HG03457 (cell line): ENCODE results near the gene FHOD3.
"Not testable (repeated sequence)": the region's sequence is repeated elsewhere in the genome, so short reads cannot be mapped to it uniquely, and the experiment has no call there.

ENCODE experiments used
- ATAC-seq: cut with Tn5 transposase; IDR thresholded peaks from one replicate; pipeline ENCODE4 v1.9.1; 2021; ENCODE audit warnings: moderate number of reproducible peaks; ENCODE audit not compliant: unreplicated experiment

FHOD3 gene

GRCh38 chr18:36441426-36442240, 144.1 kb downstream of the FHOD3 start:
- no peak for ATAC-seq

GRCh38 chr18:36442717-36443116, 145.2 kb downstream of the FHOD3 start:
- ATAC-seq = no peak

GRCh38 chr18:36446059-36446458, 148.5 kb downstream of the FHOD3 start:
- no peak for ATAC-seq

GRCh38 chr18:36448384-36449290, 151.1 kb downstream of the FHOD3 start:
- ATAC-seq = no peak

GRCh38 chr18:36449451-36449850, 151.9 kb downstream of the FHOD3 start:
- ATAC-seq = no peak

- no peak for ATAC-seq
Observed at GRCh38 chr18:36450264-36450663, 152.8 kb downstream of the FHOD3 start.

- no peak for ATAC-seq
Observed at GRCh38 chr18:36451454-36452251, 154.1 kb downstream of the FHOD3 start.

- no peak for ATAC-seq
Observed at GRCh38 chr18:36454245-36454644, 156.7 kb downstream of the FHOD3 start.

- ATAC-seq = no peak
Observed at GRCh38 chr18:36454848-36455458, 157.4 kb downstream of the FHOD3 start.

- ATAC-seq = no peak
Observed at GRCh38 chr18:36455931-36456330, 158.4 kb downstream of the FHOD3 start.

GRCh38 chr18:36456622-36457021, 159.1 kb downstream of the FHOD3 start:
- ATAC-seq = no peak

- no peak for ATAC-seq
Observed at GRCh38 chr18:36457683-36458082, 160.2 kb downstream of the FHOD3 start.

GRCh38 chr18:36458306-36458705, 160.8 kb downstream of the FHOD3 start:
- no peak for ATAC-seq

- no peak for ATAC-seq
Observed at GRCh38 chr18:36459203-36459602, 161.7 kb downstream of the FHOD3 start.

- no peak for ATAC-seq
Observed at GRCh38 chr18:36459786-36460185, 162.3 kb downstream of the FHOD3 start.

- no peak for ATAC-seq
Observed at GRCh38 chr18:36460324-36460850, 162.9 kb downstream of the FHOD3 start.

GRCh38 chr18:36460854-36461253, 163.3 kb downstream of the FHOD3 start:
- no peak for ATAC-seq

- no peak for ATAC-seq
Observed at GRCh38 chr18:36461551-36461987, 164.1 kb downstream of the FHOD3 start.

GRCh38 chr18:36463516-36463915, 166.0 kb downstream of the FHOD3 start:
- not testable (repeated sequence) for ATAC-seq

- ATAC-seq = no peak
Observed at GRCh38 chr18:36464126-36464651, 166.7 kb downstream of the FHOD3 start.
